ENCODE results near the gene GRIK5. TPM values are rescaled to one million over a fixed set of nuclear protein-coding genes. Genes with fewer than 3 reads are reported as not detected.

The GRIK5 gene
- total and polyA plus RNA-seq, 2 experiments from 2014 or later, result 0.50 to 0.60 TPM

DNA sequence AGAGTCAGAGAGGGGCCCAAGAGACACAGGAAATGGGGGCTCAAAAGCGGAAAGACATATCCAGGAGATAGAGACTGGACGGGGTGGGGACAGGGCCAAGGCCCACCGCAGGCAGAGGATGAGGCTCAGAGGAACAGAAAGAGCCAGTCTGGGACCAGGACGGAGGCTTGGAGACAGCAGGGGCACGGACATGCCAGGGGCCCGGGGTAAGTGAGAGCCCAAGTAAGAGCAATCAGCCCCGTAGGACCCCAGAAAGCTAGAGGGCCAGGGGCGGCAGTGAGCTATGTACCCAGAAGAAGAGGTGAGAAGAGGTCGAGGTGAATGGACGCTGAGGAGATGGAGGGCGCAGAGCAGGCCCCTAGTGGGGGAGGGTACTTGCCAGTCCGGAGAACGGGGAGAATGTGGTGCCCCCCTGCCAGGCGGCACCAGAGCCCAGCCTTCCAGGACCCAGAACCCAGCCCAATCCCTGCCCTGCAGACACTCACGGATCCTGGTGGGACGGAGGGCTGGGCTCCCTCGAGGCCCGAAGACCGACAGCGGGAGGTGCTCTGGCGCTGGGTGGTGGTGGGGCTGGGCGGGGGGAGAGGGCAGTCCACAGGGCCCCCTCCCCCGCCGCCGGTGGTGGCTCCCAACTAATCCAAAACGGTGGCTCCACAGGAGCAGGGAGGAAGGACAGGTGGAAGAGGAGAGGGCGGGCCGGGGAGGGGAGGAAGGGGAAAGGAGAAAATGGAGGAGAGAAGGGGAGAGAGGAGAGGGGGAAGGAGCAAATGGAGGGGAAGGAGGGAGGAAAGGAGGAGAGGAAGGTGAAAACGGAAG is 1.0 kb downstream of the GRIK5 start:
- Histone ChIP-seq H3K4me2 (peak overlapping the region; percentile 68), H3K79me2 (no peaks in the 10 kb centered on the region), H3K4me3 (no peak overlapping the region), H3K36me3 (replicated peaks; ENCODE audit: insufficient read depth, low read depth) (no peaks in the 10 kb centered on the region), H3K9me3 (ENCODE audit: low read depth) (no peaks in the 10 kb centered on the region), H3K27ac (no peak overlapping the region), H3K9me2 (replicated peaks; ENCODE audit: insufficient read depth) (no peaks in the 10 kb centered on the region), H4K20me1 (ENCODE audit: insufficient read depth, poor library complexity, severe bottlenecking) (no peaks in the 10 kb centered on the region), H2AFZ (no peak overlapping the region), H3K4me1 (ENCODE audit: insufficient read depth) (no peaks in the 10 kb centered on the region), H3K27me3 (peaks cover 46% of the 10 kb centered on the region)
- WGBS (ENCODE audit: low lambda C conversion rate, missing lambda C conversion rate), result 20% methylated on average over 18 of the region's 29 CpGs
- no peak for TF ChIP-seq EZH2 (IDR thresholded peaks at IDR 0.05; ENCODE audit: borderline replicate concordance)
- TF ChIP-seq, protein P1, sequence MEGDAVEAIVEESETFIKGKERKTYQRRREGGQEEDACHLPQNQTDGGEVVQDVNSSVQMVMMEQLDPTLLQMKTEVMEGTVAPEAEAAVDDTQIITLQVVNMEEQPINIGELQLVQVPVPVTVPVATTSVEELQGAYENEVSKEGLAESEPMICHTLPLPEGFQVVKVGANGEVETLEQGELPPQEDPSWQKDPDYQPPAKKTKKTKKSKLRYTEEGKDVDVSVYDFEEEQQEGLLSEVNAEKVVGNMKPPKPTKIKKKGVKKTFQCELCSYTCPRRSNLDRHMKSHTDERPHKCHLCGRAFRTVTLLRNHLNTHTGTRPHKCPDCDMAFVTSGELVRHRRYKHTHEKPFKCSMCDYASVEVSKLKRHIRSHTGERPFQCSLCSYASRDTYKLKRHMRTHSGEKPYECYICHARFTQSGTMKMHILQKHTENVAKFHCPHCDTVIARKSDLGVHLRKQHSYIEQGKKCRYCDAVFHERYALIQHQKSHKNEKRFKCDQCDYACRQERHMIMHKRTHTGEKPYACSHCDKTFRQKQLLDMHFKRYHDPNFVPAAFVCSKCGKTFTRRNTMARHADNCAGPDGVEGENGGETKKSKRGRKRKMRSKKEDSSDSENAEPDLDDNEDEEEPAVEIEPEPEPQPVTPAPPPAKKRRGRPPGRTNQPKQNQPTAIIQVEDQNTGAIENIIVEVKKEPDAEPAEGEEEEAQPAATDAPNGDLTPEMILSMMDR (IDR thresholded peaks at IDR 0.05; ENCODE audit: poor library complexity), result no peak
- no peak for TF ChIP-seq EZH2phosphoT487 (IDR thresholded peaks at IDR 0.05; ENCODE audit: low read depth, severe bottlenecking, unreplicated experiment)
- no peak for DNase-seq (ENCODE audit: low spot score)

DNA sequence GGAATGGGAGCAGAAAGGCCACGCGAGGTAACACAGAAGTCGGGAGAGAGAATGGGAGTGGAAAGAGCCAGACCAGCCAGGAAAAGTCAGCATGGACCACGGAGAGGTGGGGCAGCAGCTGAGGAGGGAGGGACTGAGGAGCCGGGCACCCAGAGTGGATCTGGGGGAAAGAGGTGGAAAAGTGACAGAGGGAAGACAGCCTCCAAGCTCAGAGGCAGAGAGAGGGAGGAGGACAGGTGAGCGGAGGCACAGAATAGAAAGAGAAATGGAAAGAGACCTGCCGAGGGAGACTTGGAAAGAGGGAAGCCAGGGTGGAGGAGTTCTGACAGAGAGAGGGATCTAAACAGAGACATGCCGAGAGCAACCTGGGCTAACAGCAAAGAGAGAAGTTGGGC is 1.6 kb downstream of the GRIK5 start:
- H3K4me2 ChIP-seq, result peak overlapping the region; percentile 68
- H3K27ac ChIP-seq, result no peak overlapping the region
- DNase-seq (ENCODE audit: low spot score), result no peak
- H3K27me3 ChIP-seq, result peaks cover 46% of the 10 kb centered on the region
- no peaks in the 10 kb centered on the region for H3K36me3 ChIP-seq (replicated peaks; ENCODE audit: insufficient read depth, low read depth)
- H3K79me2 ChIP-seq, result no peaks in the 10 kb centered on the region
- no peaks in the 10 kb centered on the region for H3K9me3 ChIP-seq (ENCODE audit: low read depth)
- H2AFZ ChIP-seq, result no peak overlapping the region
- TF ChIP-seq EZH2phosphoT487 (IDR thresholded peaks at IDR 0.05; ENCODE audit: low read depth, severe bottlenecking, unreplicated experiment) (no peak), EZH2 (IDR thresholded peaks at IDR 0.05; ENCODE audit: borderline replicate concordance) (no peak)
- TF ChIP-seq, protein P1 (IDR thresholded peaks at IDR 0.05; ENCODE audit: poor library complexity), result no peak
- no peaks in the 10 kb centered on the region for H4K20me1 ChIP-seq (ENCODE audit: insufficient read depth, poor library complexity, severe bottlenecking)
- H3K9me2 ChIP-seq (replicated peaks; ENCODE audit: insufficient read depth), result no peaks in the 10 kb centered on the region
- no peak overlapping the region for H3K4me3 ChIP-seq
- 51% methylated on average over 8 of the region's 8 CpGs for WGBS (ENCODE audit: low lambda C conversion rate, missing lambda C conversion rate)
- H3K4me1 ChIP-seq (ENCODE audit: insufficient read depth), result no peaks in the 10 kb centered on the region

DNA sequence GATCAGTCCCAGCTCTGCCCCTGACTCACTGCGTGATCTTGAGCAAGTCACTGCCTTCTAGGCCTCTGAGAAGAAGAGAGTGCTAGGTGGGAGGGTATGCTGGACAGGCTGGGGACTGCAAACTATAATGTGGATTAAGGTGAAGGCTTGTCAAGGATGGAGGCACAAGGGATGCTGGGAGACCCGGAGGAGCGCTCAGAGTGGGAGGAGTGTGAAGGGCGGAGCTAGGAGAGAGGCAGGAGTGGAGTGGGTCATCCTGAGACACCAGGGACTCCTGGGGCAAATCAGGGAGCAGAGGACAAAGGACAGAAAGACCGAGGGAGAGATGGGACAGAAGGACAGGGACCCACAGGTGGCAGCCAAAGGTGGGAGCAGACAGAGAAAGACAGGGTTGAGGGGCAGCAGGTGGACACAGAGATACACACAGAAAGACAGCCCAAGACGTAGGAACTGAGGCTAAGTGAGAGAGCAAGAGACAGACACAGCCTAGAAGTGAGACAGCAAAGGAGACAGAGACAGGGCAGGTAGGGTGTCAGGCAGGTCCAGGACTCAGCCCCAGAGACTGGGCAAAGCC is 2.6 kb downstream of the GRIK5 start:
- no peak overlapping the region for H3K4me2 ChIP-seq
- peaks cover 46% of the 10 kb centered on the region for H3K27me3 ChIP-seq
- no peaks in the 10 kb centered on the region for H3K36me3 ChIP-seq (replicated peaks; ENCODE audit: insufficient read depth, low read depth)
- DNase-seq (ENCODE audit: low spot score), result no peak
- TF ChIP-seq EZH2phosphoT487 (IDR thresholded peaks at IDR 0.05; ENCODE audit: low read depth, severe bottlenecking, unreplicated experiment), result no peak
- no peak for TF ChIP-seq EZH2 (IDR thresholded peaks at IDR 0.05; ENCODE audit: borderline replicate concordance)
- no peak overlapping the region for H3K4me3 ChIP-seq
- no peaks in the 10 kb centered on the region for H3K9me3 ChIP-seq (ENCODE audit: low read depth)
- H3K27ac ChIP-seq, result no peak overlapping the region
- H3K4me1 ChIP-seq (ENCODE audit: insufficient read depth), result no peaks in the 10 kb centered on the region
- H3K9me2 ChIP-seq (replicated peaks; ENCODE audit: insufficient read depth), result no peaks in the 10 kb centered on the region
- H3K79me2 ChIP-seq, result no peaks in the 10 kb centered on the region
- H2AFZ ChIP-seq, result no peak overlapping the region
- WGBS (ENCODE audit: low lambda C conversion rate, missing lambda C conversion rate), result 82% methylated on average over 6 of the region's 6 CpGs
- no peaks in the 10 kb centered on the region for H4K20me1 ChIP-seq (ENCODE audit: insufficient read depth, poor library complexity, severe bottlenecking)

DNA sequence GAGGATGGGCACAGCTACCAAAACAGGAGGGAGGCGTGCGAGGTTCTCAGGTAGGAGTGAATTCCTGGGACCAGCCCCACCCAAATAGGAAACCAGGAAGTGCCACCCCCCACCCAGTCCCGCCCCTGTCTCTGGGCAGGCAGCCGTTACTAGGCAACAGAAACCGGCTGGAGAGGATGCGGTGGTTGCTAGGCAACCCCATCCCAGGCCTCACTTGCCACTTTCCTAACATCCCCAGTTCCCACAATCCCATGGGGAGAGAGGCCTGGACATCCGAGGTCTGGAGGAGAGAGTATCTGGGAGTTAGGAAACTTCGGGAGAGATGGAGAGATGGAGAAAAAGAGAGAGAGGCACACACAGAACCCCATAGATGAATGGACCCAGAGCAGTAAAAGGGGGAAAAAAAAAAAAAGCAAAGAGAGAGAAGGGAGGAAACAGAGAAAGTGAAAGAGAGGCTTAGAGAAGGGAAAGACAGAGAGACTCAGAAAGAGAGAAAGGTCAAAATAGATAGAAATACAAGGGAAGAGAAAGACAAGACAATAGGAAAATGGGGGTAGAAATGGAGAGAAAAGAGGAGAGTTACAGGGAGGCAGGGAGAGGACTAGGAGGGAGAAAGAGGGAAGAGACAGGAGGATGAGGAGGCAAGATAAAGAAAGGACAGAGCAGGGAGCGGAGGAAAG is 3.8 kb downstream of the GRIK5 start:
- Histone ChIP-seq H3K4me3 (no peak overlapping the region), H3K4me2 (no peak overlapping the region), H3K4me1 (ENCODE audit: insufficient read depth) (no peaks in the 10 kb centered on the region), H3K9me3 (ENCODE audit: low read depth) (no peaks in the 10 kb centered on the region), H3K79me2 (no peaks in the 10 kb centered on the region), H3K27ac (no peak overlapping the region), H4K20me1 (ENCODE audit: insufficient read depth, poor library complexity, severe bottlenecking) (no peaks in the 10 kb centered on the region), H2AFZ (no peak overlapping the region), H3K36me3 (replicated peaks; ENCODE audit: insufficient read depth, low read depth) (no peaks in the 10 kb centered on the region), H3K27me3 (peaks cover 46% of the 10 kb centered on the region), H3K9me2 (replicated peaks; ENCODE audit: insufficient read depth) (no peaks in the 10 kb centered on the region)
- DNase-seq (ENCODE audit: low spot score), result no peak
- WGBS (ENCODE audit: low lambda C conversion rate, missing lambda C conversion rate), result 74% methylated on average over 9 of the region's 9 CpGs
- TF ChIP-seq EZH2 (IDR thresholded peaks at IDR 0.05; ENCODE audit: borderline replicate concordance), result no peak
- TF ChIP-seq, protein P1 (IDR thresholded peaks at IDR 0.05; ENCODE audit: poor library complexity), result no peak
- TF ChIP-seq EZH2phosphoT487 (IDR thresholded peaks at IDR 0.05; ENCODE audit: low read depth, severe bottlenecking, unreplicated experiment), result no peak
